Endometrium (tissue), 2 donors: ENCODE results near the gene CDC73.

Experiments
- FAIRE-seq: peaks from 2 replicates; lab custom pipeline; 2012; peaks lifted over from hg19 to GRCh38; lab: Jason Lieb, UNC
- donor health status: control.
- donor health status: control.

CDC73 gene

GRCh38 chr1:193121616-193122593 is at the start of gene CDC73:
CDC73 (plus strand) TSS chr1:193122031; CDS start chr1:193122201, 170 bp downstream.
- no peak for FAIRE-seq

GRCh38 chr1:193077991-193078390 is 43.8 kb upstream of the CDC73 start:
- FAIRE-seq = no peak

GRCh38 chr1:193079187-193079586 is 42.6 kb upstream of the CDC73 start:
- FAIRE-seq = no peak

- no peak for FAIRE-seq
Observed at GRCh38 chr1:193083365-193084088, 38.3 kb upstream of the CDC73 start.

- FAIRE-seq = peak; percentile 97
Observed at GRCh38 chr1:193085263-193085662, 36.6 kb upstream of the CDC73 start.

GRCh38 chr1:193086342-193086741 is 35.5 kb upstream of the CDC73 start:
- FAIRE-seq = no peak

- no peak for FAIRE-seq
Observed at GRCh38 chr1:193087893-193088292, 33.9 kb upstream of the CDC73 start.

- FAIRE-seq = peak; percentile 58
Observed at GRCh38 chr1:193090865-193091264, 31.0 kb upstream of the CDC73 start.

GRCh38 chr1:193094112-193094511 is 27.7 kb upstream of the CDC73 start:
- no peak for FAIRE-seq

GRCh38 chr1:193102662-193103061 is 19.2 kb upstream of the CDC73 start:
- no peak for FAIRE-seq

GRCh38 chr1:193103759-193104501 is 17.9 kb upstream of the CDC73 start:
- no peak for FAIRE-seq

- no peak for FAIRE-seq
Observed at GRCh38 chr1:193104502-193104906, 17.3 kb upstream of the CDC73 start.

- no peak for FAIRE-seq
Observed at GRCh38 chr1:193104907-193105820, 16.7 kb upstream of the CDC73 start, which contains the start of gene GLRX2. GLRX2 (minus strand) TSS chr1:193105414; CDS start chr1:193105382, 32 bp downstream.

GRCh38 chr1:193105821-193106177 is 16.0 kb upstream of the CDC73 start:
- FAIRE-seq = no peak

- no peak for FAIRE-seq
Observed at GRCh38 chr1:193108471-193108870, 13.4 kb upstream of the CDC73 start.

GRCh38 chr1:193109619-193110018 is 12.2 kb upstream of the CDC73 start:
- no peak for FAIRE-seq

- FAIRE-seq = no peak
Observed at GRCh38 chr1:193110246-193110645, 11.6 kb upstream of the CDC73 start.

GRCh38 chr1:193110864-193111263 is 11.0 kb upstream of the CDC73 start:
- FAIRE-seq = no peak

GRCh38 chr1:193111641-193112090 is 10.2 kb upstream of the CDC73 start:
- no peak for FAIRE-seq

- FAIRE-seq = no peak
Observed at GRCh38 chr1:193113258-193113991, 8.4 kb upstream of the CDC73 start.

- no peak for FAIRE-seq
Observed at GRCh38 chr1:193113992-193114332, 7.9 kb upstream of the CDC73 start.
